ENCODE measurements around the gene MED10.

The MED10 gene

DNA sequence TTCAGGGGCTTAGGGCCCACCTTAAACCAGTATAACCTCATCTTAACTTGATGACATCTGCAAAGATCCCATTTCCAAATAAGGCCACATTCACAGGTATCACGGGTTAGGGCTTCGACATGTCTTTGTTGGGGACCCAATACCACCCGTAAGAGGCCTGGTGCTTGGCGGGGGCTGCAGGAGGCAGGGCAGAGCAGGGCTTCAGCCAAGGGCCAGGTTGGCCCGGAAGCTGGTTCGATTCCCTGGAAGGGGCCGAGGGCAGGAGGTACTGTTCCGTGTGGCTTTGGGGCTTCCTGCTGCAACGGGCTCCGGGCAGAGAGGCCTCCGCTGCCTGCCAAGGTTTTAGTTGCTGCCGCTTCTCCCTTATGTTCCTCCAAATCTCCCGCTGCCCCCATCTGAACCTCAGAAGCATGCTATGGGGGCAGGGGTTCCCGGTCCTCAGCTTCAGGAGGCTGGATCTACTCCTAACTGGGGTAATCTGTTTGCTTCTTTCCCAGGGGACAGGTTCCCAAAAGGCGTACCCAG, 29.8 kb downstream of the MED10 start:
- TF ChIP-seq, protein P1, sequence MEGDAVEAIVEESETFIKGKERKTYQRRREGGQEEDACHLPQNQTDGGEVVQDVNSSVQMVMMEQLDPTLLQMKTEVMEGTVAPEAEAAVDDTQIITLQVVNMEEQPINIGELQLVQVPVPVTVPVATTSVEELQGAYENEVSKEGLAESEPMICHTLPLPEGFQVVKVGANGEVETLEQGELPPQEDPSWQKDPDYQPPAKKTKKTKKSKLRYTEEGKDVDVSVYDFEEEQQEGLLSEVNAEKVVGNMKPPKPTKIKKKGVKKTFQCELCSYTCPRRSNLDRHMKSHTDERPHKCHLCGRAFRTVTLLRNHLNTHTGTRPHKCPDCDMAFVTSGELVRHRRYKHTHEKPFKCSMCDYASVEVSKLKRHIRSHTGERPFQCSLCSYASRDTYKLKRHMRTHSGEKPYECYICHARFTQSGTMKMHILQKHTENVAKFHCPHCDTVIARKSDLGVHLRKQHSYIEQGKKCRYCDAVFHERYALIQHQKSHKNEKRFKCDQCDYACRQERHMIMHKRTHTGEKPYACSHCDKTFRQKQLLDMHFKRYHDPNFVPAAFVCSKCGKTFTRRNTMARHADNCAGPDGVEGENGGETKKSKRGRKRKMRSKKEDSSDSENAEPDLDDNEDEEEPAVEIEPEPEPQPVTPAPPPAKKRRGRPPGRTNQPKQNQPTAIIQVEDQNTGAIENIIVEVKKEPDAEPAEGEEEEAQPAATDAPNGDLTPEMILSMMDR (IDR thresholded peaks at IDR 0.05; ENCODE audit: low read length), result no peak
- TF ChIP-seq EZH2 (IDR thresholded peaks at IDR 0.05; ENCODE audit: borderline replicate concordance, low read length), result no peak

DNA sequence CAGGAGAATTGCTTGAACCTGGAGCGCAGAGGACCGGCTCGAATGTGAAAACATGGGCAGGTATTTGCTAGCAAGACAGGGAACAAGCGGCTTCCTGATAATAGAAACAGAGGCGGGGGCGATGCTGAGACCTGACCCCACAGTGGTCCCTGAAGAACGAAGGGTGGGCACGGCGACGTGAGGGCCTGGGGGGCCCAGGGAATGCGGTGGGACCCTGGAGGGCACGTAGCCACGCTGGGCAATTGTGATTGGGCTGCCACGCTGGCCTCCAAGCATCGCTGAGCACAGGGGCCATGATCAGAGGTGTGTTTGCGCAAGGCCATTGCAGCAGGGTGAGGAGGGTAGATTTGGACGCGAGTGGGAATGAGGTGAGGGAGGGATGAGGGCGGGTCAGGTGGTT, 30.7 kb downstream of the MED10 start:
- no peaks in the 10 kb centered on the region for H3K9me2 ChIP-seq (ENCODE audit: low read depth, low read length)
- no peak for TF ChIP-seq EZH2 (IDR thresholded peaks at IDR 0.05; ENCODE audit: borderline replicate concordance, low read length)
- TF ChIP-seq, protein P1 (IDR thresholded peaks at IDR 0.05; ENCODE audit: low read length), result no peak
- H3K9ac ChIP-seq (ENCODE audit: low read length), result no peak overlapping the region
- H3K4me3 ChIP-seq (ENCODE audit: low read depth, low read length, poor library complexity, severe bottlenecking), result no peak overlapping the region
- H4K20me1 ChIP-seq (ENCODE audit: insufficient read depth, low read length), result no peaks in the 10 kb centered on the region
- H3K9me3 ChIP-seq (ENCODE audit: low read length), result no peaks in the 10 kb centered on the region
- H3F3A ChIP-seq (ENCODE audit: insufficient read depth, low read length), result no peaks in the 10 kb centered on the region
- no peaks in the 10 kb centered on the region for H3K27me3 ChIP-seq (ENCODE audit: insufficient read depth, low read length)
- H3K79me2 ChIP-seq (ENCODE audit: insufficient read depth, low read length), result no peaks in the 10 kb centered on the region
- H3K36me3 ChIP-seq (ENCODE audit: insufficient read depth, low read length), result no peaks in the 10 kb centered on the region
- no peak overlapping the region for H3K4me2 ChIP-seq (ENCODE audit: low read length)
- no peak overlapping the region for H2AFZ ChIP-seq (ENCODE audit: low read length)
- no peak overlapping the region for H3K27ac ChIP-seq (ENCODE audit: low read depth, low read length, poor library complexity, severe bottlenecking)
- H3K4me1 ChIP-seq (ENCODE audit: insufficient read depth, low read length, severe bottlenecking), result no peaks in the 10 kb centered on the region

More for the DNA sequence above, 29.8 kb downstream of the MED10 start:
- Histone ChIP-seq H3K27ac (ENCODE audit: low read depth, low read length, poor library complexity, severe bottlenecking) (no peak overlapping the region), H3K4me3 (ENCODE audit: low read depth, low read length, poor library complexity, severe bottlenecking) (no peak overlapping the region), H4K20me1 (ENCODE audit: insufficient read depth, low read length) (no peaks in the 10 kb centered on the region), H3F3A (ENCODE audit: insufficient read depth, low read length) (no peaks in the 10 kb centered on the region), H3K4me1 (ENCODE audit: insufficient read depth, low read length, severe bottlenecking) (no peaks in the 10 kb centered on the region), H3K36me3 (ENCODE audit: insufficient read depth, low read length) (no peaks in the 10 kb centered on the region), H3K9me2 (ENCODE audit: low read depth, low read length) (no peaks in the 10 kb centered on the region), H2AFZ (ENCODE audit: low read length) (no peak overlapping the region), H3K79me2 (ENCODE audit: insufficient read depth, low read length) (no peaks in the 10 kb centered on the region), H3K4me2 (ENCODE audit: low read length) (no peak overlapping the region), H3K27me3 (ENCODE audit: insufficient read depth, low read length) (no peaks in the 10 kb centered on the region), H3K9ac (ENCODE audit: low read length) (no peak overlapping the region), H3K9me3 (ENCODE audit: low read length) (no peaks in the 10 kb centered on the region)

- Histone ChIP-seq H3K79me2 (ENCODE audit: insufficient read depth, low read length) (no peaks in the 10 kb centered on the region), H3K9ac (ENCODE audit: low read length) (no peak overlapping the region), H3F3A (ENCODE audit: insufficient read depth, low read length) (no peaks in the 10 kb centered on the region), H2AFZ (ENCODE audit: low read length) (no peak overlapping the region), H4K20me1 (ENCODE audit: insufficient read depth, low read length) (no peaks in the 10 kb centered on the region), H3K36me3 (ENCODE audit: insufficient read depth, low read length) (no peaks in the 10 kb centered on the region), H3K4me1 (ENCODE audit: insufficient read depth, low read length, severe bottlenecking) (no peaks in the 10 kb centered on the region), H3K4me3 (ENCODE audit: low read depth, low read length, poor library complexity, severe bottlenecking) (no peak overlapping the region), H3K4me2 (ENCODE audit: low read length) (no peak overlapping the region), H3K9me3 (ENCODE audit: low read length) (no peaks in the 10 kb centered on the region), H3K27ac (ENCODE audit: low read depth, low read length, poor library complexity, severe bottlenecking) (no peak overlapping the region), H3K9me2 (ENCODE audit: low read depth, low read length) (no peaks in the 10 kb centered on the region), H3K27me3 (ENCODE audit: insufficient read depth, low read length) (no peaks in the 10 kb centered on the region)
- TF ChIP-seq, protein P1 (IDR thresholded peaks at IDR 0.05; ENCODE audit: low read length), result no peak
- no peak for TF ChIP-seq EZH2 (IDR thresholded peaks at IDR 0.05; ENCODE audit: borderline replicate concordance, low read length)
Measured at GRCh38 chr5:6347165-6347564, 31.2 kb downstream of the MED10 start.
